CMK (cell line): ENCODE results near the gene AMZ2.
"Not testable (repeated sequence)": the region's sequence is repeated elsewhere in the genome, so short reads cannot be mapped to it uniquely, and the experiment has no call there.

Experiments
- DNase-seq: peaks from one replicate; pipeline ENCODE4 v3.0.0-alpha.2; 2010; ENCODE audit warnings: low read depth

The AMZ2 gene

GRCh38 chr17:68220786-68221185, 27.1 kb upstream of the AMZ2 start:
- not testable (repeated sequence) for DNase-seq

- DNase-seq, result no peak
These were observed 26.1 kb upstream of the AMZ2 start for GRCh38 chr17:68221786-68222185.

GRCh38 chr17:68222606-68223005, 25.2 kb upstream of the AMZ2 start:
- no peak for DNase-seq

DNA sequence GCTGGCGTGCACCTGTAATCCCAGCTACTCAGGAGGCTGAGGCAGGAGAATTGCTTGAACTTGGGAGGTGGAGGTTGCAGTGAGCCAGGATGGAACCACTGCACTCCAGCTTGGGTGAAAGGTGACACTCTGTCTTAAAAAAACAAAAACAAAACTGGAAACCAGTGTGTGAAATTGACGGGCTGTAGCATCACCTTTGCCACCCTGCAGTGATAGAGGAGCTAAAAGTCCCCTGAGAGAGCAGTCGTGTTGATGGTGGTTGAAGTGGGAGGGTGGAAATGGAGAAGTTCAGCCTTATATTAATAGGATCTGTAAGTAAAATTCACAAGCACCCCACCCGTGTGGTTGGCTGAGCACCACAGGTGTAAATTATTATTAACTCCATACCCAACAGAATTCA, 22.8 kb upstream of the AMZ2 start:
- DNase-seq, result not testable (repeated sequence)

GRCh38 chr17:68228039-68228680, 19.7 kb upstream of the AMZ2 start:
- DNase-seq, result not testable (repeated sequence)

DNA sequence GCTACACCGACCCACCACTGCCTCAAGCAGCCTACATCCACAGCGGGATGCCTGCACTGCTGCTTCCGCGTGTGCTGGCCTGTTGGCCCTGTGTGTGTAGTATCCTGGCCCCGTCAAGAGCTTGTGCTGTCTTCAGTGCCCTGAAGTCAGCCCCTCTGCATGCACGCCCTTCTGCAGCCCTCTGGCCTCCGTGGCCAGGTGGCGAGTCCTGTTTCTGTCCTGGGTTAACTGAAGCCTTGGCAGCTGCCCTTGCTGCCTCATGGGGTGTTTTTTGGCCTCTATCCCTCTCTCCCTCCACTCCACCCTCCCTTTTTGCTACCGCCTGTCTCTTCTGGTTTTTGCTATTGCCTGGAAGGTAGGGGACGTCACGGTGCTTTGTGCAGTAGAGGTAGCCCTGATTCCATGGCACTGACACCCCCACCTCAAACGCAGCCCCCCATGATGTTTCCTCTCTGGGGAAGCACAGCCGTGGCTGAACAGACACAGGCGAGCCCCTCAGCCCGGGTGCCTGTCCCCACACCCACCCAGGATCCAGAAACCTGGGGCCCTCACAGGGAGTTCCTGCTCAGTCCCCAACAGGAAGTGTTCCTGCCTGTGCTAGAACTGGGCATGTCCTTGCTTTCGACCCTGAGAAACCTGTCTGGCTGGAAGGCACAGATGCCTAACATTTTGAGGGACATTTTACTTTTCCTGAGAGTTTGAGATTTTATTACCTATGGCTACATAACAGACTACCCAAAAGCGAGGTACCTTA, 18.8 kb upstream of the AMZ2 start:
- no peak for DNase-seq

GRCh38 chr17:68229619-68230018, 18.2 kb upstream of the AMZ2 start:
- no peak for DNase-seq

- DNase-seq, result not testable (repeated sequence)
These were observed 16.7 kb upstream of the AMZ2 start for GRCh38 chr17:68231131-68231530.

DNA sequence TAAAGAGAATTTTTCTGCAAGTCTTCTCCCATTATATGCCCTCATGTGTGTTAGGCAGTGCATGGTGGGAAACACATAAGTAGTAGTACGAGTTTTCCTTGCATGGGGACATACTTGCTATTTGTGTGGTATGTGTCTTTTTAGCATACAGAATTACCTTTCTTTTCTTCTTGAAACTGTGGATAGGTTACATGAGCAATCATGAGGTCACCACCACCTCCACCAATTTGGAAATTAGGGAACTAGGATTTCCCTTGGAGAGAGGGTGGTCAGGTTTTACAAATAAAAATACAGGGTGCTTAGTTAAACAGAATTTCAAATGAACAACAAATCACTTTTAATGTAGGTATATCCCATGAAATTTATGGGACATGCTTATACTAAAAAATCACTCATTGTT, 16.3 kb upstream of the AMZ2 start:
- no peak for DNase-seq

DNA sequence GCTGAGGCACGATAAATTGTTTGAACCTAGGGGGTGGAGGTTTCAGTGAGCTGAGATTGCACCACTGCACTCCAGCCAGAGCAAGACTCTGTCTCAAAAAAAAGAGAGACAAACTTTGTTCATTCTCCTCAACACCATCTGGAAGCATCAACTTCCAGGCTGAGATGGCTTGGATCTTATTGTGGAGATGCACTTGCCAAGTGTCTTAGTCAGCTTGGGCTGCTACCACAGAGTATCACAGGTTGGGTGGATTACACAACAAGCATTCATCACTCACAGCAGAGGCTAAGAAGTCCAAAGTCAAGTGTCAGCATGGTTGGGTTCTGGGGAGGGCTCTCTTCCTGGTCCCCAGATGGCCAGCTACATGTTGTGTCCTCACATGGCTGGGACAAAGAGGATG, 15.1 kb upstream of the AMZ2 start:
- DNase-seq, result not testable (repeated sequence)

DNA sequence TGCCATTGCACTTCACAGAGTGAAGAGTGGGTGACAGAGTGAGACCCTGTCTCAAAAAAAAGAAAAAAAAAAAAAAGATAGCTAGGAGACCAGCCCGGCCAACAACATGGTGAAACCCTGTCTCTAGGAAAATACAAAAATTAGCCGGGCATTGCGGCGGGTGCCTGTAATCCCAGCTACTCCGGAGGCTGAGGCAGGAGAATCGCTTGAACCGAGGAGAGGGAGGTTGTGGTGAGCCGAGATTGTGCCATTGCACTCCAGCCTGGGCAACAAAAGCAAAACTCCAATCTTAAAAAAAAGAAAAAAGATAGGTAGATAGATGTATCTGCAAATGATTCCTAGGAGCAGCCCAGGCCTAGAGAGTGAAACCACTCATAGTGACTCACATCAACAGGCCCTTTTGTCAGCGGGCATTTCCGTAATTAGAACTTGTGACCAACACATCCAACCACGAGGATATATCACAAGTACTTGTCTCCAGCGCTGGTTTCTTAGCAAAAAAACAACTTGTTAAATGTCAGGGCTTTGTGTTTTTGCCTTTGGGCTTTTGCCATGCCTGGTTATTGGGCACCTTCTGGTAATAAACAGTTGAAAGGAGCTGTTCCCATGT, 13.0 kb upstream of the AMZ2 start:
- not testable (repeated sequence) for DNase-seq

- not testable (repeated sequence) for DNase-seq
These were observed 12.5 kb upstream of the AMZ2 start for GRCh38 chr17:68235336-68235791.

- not testable (repeated sequence) for DNase-seq
These were observed 10.3 kb upstream of the AMZ2 start for GRCh38 chr17:68237369-68238163.

GRCh38 chr17:68238164-68238870, 9.5 kb upstream of the AMZ2 start:
- DNase-seq, result no peak

GRCh38 chr17:68238871-68239253, 9.0 kb upstream of the AMZ2 start:
- no peak for DNase-seq

DNA sequence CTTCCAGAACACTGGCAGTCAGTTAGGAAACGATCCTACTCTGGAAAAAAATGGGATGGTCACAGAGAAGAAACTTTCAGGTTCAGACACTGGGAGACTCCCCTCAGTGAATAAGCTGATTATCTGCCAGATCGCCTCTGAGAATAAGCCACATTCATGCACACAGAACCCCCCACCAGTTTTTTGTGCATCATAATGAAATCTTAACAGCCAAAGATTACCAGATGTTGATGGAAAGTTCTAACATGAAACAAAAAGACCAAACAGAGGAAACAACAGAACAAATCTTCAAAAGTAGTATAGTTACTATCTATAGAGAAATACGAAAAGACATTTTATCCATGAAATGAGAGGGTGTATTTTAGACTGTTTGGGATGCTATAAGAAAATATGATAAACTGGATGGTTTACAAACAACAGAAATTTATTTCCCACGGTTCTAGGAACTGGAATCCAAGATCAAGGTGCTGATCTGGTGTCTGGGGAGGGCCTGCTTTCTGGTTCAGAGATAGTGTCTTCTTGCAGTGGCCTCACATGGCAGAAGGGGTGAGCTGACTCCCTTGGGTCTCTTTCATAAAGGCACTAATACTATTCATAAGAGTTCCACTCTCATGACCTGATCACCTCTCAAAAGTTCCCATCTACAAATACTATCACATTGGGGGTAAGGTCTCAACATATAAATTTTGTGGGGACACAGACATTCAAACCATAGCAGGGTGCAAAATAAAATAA, 8.0 kb upstream of the AMZ2 start:
- DNase-seq, result no peak

DNA sequence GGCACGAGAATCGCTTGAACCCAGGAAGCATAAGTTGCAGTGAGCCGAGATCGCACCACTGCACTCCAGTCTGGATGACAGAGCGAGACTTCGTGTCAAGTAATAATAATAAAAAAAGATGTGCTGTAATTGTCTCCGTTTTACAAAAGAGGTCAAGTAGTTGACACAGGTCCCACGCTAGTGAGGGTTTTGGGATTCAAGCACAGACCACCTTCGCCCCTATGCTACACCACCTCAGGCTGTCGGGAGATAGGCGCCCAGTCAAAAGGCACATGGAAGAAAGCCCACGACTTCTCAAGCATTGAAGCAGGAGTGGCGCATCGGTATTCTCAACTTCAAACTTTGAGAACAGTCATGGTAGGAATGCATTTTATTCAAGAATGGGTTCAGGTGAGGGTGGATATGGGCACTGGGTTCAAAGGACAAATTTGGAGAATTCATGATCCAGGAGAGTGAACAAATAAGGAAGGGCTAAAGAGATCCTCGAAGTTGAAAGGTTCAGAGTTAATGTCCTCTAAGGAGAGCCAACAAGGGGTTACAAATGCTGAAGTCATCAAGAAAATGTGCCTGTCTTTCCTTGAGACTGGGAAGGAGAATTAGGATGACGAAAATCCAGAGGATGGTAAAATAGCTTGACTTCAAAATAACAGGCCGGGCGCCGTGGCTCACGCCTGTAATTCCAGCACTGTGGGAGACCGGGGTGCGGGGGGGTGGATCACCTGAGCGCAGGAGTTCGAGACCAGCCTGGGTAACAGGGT, 1.4 kb upstream of the AMZ2 start:
- no peak for DNase-seq

- no peak for DNase-seq
These were observed 469 bp downstream of the AMZ2 start for GRCh38 chr17:68248199-68248825.

DNA sequence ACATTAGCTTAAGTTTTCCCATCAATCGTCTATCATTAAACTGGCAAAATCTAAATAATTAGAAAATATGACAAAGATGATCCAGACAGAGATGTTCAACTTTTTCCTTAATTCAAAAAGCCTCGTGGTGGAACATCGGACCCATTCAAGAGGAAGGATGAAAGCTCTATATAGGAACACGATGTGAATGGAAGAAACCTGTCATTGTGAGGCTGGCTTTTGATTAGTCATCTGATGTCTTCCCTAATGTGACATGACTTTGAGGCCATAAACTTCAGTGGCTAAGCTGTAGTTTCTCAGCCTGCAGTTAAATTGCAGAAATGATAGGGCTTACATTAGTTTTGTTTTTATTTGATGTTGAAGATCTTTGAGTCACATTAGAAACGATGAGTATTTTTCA, 1.0 kb downstream of the AMZ2 start:
- DNase-seq, result no peak

DNA sequence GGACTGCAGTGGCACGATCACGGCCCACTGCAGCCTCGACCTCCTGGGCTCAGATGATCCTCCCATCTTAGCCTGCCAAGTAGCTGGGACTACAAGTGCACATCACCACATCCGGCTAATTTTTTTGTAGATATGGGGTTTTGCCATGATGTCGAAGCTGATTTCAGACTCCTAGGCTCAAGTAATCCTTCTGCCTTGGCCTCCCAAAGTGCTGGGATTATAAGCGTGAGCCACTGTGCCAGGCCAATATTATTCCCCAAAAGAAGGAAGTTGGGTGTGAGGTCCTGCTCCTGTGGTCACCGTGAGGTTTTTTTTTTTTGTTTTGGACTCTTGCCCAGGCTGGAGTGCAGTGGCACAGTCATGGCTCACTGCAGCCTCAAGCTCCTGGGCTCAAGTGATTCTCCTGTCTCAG, 1.5 kb downstream of the AMZ2 start:
- peak; percentile 44 for DNase-seq
